ENCODE measurements around the gene ANG. TPM values are rescaled to one million over a fixed set of nuclear protein-coding genes. Genes with fewer than 3 reads are reported as not detected.
A peak's percentile ranks its signal among the peaks of the same experiment; 100 is the strongest.

Gene ANG
- total and polyA plus RNA-seq, 9 of the 15 experiments (the other 6 are each of a cell fraction or from before 2014, with no cell fraction given) = 0.21 to 0.73 (median 0.34) TPM; not detected in 4

- TF ChIP-seq NR2C1 (IDR thresholded peaks at IDR 0.05) (no peak), NR2C1 (tag; IDR thresholded peaks at IDR 0.05) (no peak), E2F3 (CRISPR knock-in tag; IDR thresholded peaks at IDR 0.05) (no peak), TAF1 (IDR thresholded peaks at IDR 0.05; ENCODE audit: control insufficient read depth, extremely low read depth, insufficient read depth, low read length, severe bottlenecking) (no peak), JUNB (CRISPR knock-in tag; conservative IDR thresholded peaks at IDR 0.05) (no peak), SIRT6 (IDR thresholded peaks at IDR 0.05; ENCODE audit: low read depth, low read length) (no peak), ZNF668 (CRISPR knock-in tag; IDR thresholded peaks at IDR 0.05) (no peak)
These were observed 30.3 kb upstream of the ANG start (continued) for GRCh38 chr14:20658246-20658645.

DNA sequence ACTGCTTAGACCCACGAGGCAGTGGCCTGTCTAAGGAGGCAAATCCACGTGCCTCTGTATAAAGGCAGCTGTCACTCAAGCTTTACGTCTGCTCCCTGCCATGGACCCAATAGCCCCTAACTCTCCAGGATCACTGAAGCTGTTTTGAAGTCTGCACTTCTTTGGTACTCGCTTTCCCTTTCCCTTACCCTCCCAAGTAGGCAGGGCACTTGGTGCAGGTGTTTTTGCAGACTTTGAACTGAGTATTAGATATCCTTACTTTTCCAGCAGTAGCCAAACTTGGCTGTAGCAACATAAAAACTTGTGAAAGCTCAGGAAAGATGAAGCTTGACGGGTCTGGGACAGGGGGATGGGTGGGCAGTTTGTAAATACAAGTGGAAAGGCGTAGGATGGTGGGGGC is 29.2 kb upstream of the ANG start:
- no TSS peak for BruUV-seq (replicated peaks)
- ATAC-seq (no peak), FAIRE-seq (no peak), DNase-seq (ENCODE audit: extremely low read depth in 1 of 4, low spot score in 3 of 4) (no peak)
- intact Hi-C loops (cut with micrococcal nuclease) = loop anchor here (5.0 kb wide), 1 partner anchor 33 kb away; no protein-coding TSS in a partner anchor
- ChIA-PET POLR2A (interaction anchor here (0.9 kb wide), 1 partner anchor 116 kb away, joined by 3 read pairs; no protein-coding TSS in a partner anchor), CTCF (ENCODE audit: low intra/inter-chr PET ratio) (interaction anchor here (0.7 kb wide), 1 partner anchor 26 kb away, joined by 5 read pairs; no protein-coding TSS in a partner anchor)
- Histone ChIP-seq H2AFZ (ENCODE audit: low read depth, low read length) (no peak overlapping the region), H3K36me3 (ENCODE audit: control insufficient read depth, insufficient read depth, low read length) (no peaks in the 10 kb centered on the region), H3K27me3 (ENCODE audit: control insufficient read depth in 2 of 2, insufficient read depth in 2 of 2, low read length in 2 of 2) (peaks cover 0 to 31% of the 10 kb centered on the region in 2 experiments; a peak in 2 of 5 replicates), H3K4me1 (replicated peaks in 1 of 2; ENCODE audit: control insufficient read depth in 2 of 2, insufficient read depth in 2 of 2, low read length in 2 of 2) (peaks cover 11 to 17% of the 10 kb centered on the region in 2 experiments; a peak in 3 of 5 replicates), H3K4me2 (ENCODE audit: insufficient read depth, low read length) (no peak overlapping the region), H3K9me1 (ENCODE audit: control insufficient read depth, insufficient read depth, low read length) (no peaks in the 10 kb centered on the region), H3K79me2 (ENCODE audit: control insufficient read depth, insufficient read depth, low read length) (no peaks in the 10 kb centered on the region), H4K20me1 (replicated peaks; ENCODE audit: control insufficient read depth, insufficient read depth, low read length) (peaks cover 7% of the 10 kb centered on the region; the same call in 1 of the 2 replicates), H3K4me3 (no peak overlapping the region), H3K9me3 (replicated peaks; ENCODE audit: control insufficient read depth, insufficient read depth, low read depth, low read length) (no peaks in the 10 kb centered on the region), H3K27ac (ENCODE audit: extremely low read depth, low read depth, low read length) (no peak overlapping the region), H3K9ac (ENCODE audit: insufficient read depth in 1 of 2, low read depth in 2 of 2, low read length in 2 of 2) (no peak overlapping the region)
- WGBS (ENCODE audit: insufficient coverage, low coverage, missing lambda C conversion rate) = 14% methylated on average over 5 of the region's 6 CpGs
- in situ Hi-C loops (cut with MboI) = no loop called here
- TF ChIP-seq, protein P1, sequence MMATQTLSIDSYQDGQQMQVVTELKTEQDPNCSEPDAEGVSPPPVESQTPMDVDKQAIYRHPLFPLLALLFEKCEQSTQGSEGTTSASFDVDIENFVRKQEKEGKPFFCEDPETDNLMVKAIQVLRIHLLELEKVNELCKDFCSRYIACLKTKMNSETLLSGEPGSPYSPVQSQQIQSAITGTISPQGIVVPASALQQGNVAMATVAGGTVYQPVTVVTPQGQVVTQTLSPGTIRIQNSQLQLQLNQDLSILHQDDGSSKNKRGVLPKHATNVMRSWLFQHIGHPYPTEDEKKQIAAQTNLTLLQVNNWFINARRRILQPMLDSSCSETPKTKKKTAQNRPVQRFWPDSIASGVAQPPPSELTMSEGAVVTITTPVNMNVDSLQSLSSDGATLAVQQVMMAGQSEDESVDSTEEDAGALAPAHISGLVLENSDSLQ (IDR thresholded peaks at IDR 0.05) = peak; percentile 35; the same call in 1 of the 2 replicates
- TF ChIP-seq JUN (IDR thresholded peaks at IDR 0.05; ENCODE audit: borderline replicate concordance, low read depth, low read length) (no peak), JUN (CRISPR knock-in tag; IDR thresholded peaks at IDR 0.05; ENCODE audit: borderline replicate concordance) (no peak)
